Activated B cell treated with CpG ODN at 0.5 μM for 24 hours (primary cell): Measurements from ENCODE around the gene CLASP1. TPM values are rescaled to one million over a fixed set of nuclear protein-coding genes. Genes with fewer than 3 reads are reported as not detected.
"Not testable (repeated sequence)": the region's sequence is repeated elsewhere in the genome, so short reads cannot be mapped to it uniquely, and the experiment has no call there.

Source experiments
- ATAC-seq: fragments of 200-7000 bp; cut with Tn5 transposase; one replicate; pipeline ENCODE4 v1.10.0; 2021; ENCODE audit warnings: low read depth, mild to moderate bottlenecking, moderate library complexity
- CTCF ChIA-PET: fragments of 350-600 bp; sonication (Branson Sonifier 250); formaldehyde crosslinking; loops from one replicate; lab custom pipeline; 2021; ENCODE audit warnings: antibody characterized with exemption; lab: Charles Lee
- POLR2A ChIA-PET: fragments of 350-600 bp; sonication (Branson Sonifier 250); formaldehyde crosslinking; loops from one replicate; lab custom pipeline; 2021; ENCODE audit warnings: antibody characterized with exemption; lab: Charles Lee
- DNase-seq: peaks from one replicate; pipeline ENCODE4 v3.0.0; 2022
- H3K27ac Mint-ChIP-seq: one replicate; pipeline ENCODE4 v1.8.0; 2020; ENCODE audit warnings: mixed read lengths
- H3K27me3 Mint-ChIP-seq: one replicate; pipeline ENCODE4 v1.8.0; 2021; ENCODE audit warnings: mixed read lengths
- H3K36me3 Mint-ChIP-seq: one replicate; pipeline ENCODE4 v1.8.0; 2021; ENCODE audit warnings: low read depth, mixed read lengths
- H3K4me1 Mint-ChIP-seq: one replicate; pipeline ENCODE4 v1.8.0; 2021; ENCODE audit warnings: mixed read lengths
- H3K4me3 Mint-ChIP-seq: one replicate; pipeline ENCODE4 v1.8.0; 2020; ENCODE audit warnings: mild to moderate bottlenecking, mixed read lengths
- H3K9me3 Mint-ChIP-seq: one replicate; pipeline ENCODE4 v1.8.0; 2020; ENCODE audit warnings: mixed read lengths
- intact Hi-C: fragments of 100-400 bp; cut with micrococcal nuclease; formaldehyde crosslinking; loops from one replicate; pipeline ENCODE4 v1.15.1; 2024
- total RNA-seq: library from RNA; stranded (reverse); gene quantifications from 2 replicates; pipeline ENCODE4 v1.2.3, GENCODE V29; 2022
- TF ChIP-seq, protein P1 (sequence below): fragments of 200-600 bp; IDR thresholded peaks from one replicate; pipeline ENCODE4 v1.8.0; 2022; ENCODE audit warnings: antibody characterized with exemption, mild to moderate bottlenecking

The CLASP1 gene
- total RNA-seq, 1 donor from 2014 or later, result 65.0 TPM

DNA sequence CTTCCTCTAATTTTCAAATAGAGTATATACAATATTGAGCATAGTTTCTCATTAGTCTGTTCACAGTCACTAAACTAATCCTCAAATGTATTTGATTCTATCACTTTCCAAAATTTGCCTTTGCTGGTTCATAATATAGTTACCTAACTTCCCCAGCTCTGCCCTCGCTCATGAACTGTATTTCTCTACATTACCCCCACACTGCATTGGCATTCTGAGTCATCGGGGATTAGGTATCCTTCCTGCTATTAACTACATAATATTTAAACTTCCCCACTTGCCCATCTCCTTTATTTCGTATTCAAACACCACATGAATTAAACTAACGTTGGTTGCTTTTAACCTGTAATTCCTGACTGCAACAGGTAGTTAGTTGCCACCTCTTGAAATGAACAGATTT lies 14.8 kb upstream of the CLASP1 start:
- no peaks in the 10 kb centered on the region for H3K4me1 Mint-ChIP-seq
- no peak overlapping the region for H3K27ac Mint-ChIP-seq
- DNase-seq (no peak), ATAC-seq (no peak)
- ChIA-PET POLR2A (interaction anchor here (0.6 kb wide), 1 partner anchor 50 kb away, joined by 3 read pairs; no protein-coding TSS in a partner anchor), CTCF (no interaction called here)
- no peaks in the 10 kb centered on the region for H3K9me3 Mint-ChIP-seq
- H3K36me3 Mint-ChIP-seq, result peaks cover 2% of the 10 kb centered on the region
- H3K27me3 Mint-ChIP-seq, result no peaks in the 10 kb centered on the region
- TF ChIP-seq, protein P1, sequence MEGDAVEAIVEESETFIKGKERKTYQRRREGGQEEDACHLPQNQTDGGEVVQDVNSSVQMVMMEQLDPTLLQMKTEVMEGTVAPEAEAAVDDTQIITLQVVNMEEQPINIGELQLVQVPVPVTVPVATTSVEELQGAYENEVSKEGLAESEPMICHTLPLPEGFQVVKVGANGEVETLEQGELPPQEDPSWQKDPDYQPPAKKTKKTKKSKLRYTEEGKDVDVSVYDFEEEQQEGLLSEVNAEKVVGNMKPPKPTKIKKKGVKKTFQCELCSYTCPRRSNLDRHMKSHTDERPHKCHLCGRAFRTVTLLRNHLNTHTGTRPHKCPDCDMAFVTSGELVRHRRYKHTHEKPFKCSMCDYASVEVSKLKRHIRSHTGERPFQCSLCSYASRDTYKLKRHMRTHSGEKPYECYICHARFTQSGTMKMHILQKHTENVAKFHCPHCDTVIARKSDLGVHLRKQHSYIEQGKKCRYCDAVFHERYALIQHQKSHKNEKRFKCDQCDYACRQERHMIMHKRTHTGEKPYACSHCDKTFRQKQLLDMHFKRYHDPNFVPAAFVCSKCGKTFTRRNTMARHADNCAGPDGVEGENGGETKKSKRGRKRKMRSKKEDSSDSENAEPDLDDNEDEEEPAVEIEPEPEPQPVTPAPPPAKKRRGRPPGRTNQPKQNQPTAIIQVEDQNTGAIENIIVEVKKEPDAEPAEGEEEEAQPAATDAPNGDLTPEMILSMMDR, result no peak
- H3K4me3 Mint-ChIP-seq, result no peak overlapping the region
- intact Hi-C loops, result no loop called here

DNA sequence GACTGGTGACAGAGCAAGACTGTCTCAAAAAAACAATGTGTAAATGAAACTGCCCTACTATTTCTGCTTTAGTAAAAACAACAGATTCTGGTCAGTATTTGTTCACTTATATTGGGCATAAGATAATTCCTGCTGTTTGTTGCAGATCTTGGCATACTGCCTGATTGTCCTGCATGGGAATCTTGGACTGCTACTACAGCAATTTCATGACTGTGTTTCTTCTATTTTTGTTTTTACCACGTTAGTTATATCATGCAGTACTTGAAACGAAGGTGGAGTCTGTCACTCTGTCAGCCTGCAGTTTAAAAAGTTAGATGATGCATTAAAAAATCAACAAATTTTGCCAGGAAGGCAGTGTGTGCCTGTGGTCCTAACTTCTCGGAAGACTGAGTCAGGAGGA lies 14.2 kb upstream of the CLASP1 start:
- no peaks in the 10 kb centered on the region for H3K9me3 Mint-ChIP-seq
- no peak overlapping the region for H3K27ac Mint-ChIP-seq
- ChIA-PET POLR2A (no interaction called here), CTCF (no interaction called here)
- ATAC-seq (no peak), DNase-seq (no peak)
- TF ChIP-seq, protein P1, result no peak
- H3K4me1 Mint-ChIP-seq, result no peaks in the 10 kb centered on the region
- intact Hi-C loops, result no loop called here
- no peaks in the 10 kb centered on the region for H3K27me3 Mint-ChIP-seq
- H3K4me3 Mint-ChIP-seq, result no peak overlapping the region
- peaks cover 9% of the 10 kb centered on the region for H3K36me3 Mint-ChIP-seq

DNA sequence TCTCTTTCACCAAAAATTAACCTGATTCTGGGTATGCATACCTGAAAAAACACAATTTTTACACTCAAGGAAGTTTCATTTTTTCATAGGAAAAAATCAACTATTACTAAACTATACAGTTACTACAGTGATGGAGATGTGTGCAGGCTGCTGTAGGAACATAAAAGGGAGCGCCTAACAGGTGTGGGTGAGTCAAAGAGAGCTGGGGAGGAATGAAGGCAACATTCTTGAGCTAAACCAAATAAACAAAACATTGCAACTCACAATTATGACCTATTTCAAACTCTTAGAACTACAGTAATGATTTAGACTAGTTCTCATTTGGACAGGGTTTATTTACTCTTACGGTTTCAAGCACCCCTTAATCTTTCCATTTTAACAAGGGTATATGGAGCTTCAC lies 13.4 kb upstream of the CLASP1 start:
- TF ChIP-seq, protein P1, result no peak
- no peak for DNase-seq
- Mint-ChIP-seq H3K4me3 (no peak overlapping the region), H3K9me3 (no peaks in the 10 kb centered on the region), H3K27me3 (no peaks in the 10 kb centered on the region), H3K27ac (no peak overlapping the region), H3K4me1 (no peaks in the 10 kb centered on the region), H3K36me3 (peaks cover 9% of the 10 kb centered on the region)
- intact Hi-C loops, result no loop called here
- no peak for ATAC-seq
- POLR2A ChIA-PET, result interaction anchor here (1.0 kb wide), 1 partner anchor 132 kb away, joined by 3 read pairs; the partner anchor contains the start of gene RNU4ATAC
- CTCF ChIA-PET, result no interaction called here

DNA sequence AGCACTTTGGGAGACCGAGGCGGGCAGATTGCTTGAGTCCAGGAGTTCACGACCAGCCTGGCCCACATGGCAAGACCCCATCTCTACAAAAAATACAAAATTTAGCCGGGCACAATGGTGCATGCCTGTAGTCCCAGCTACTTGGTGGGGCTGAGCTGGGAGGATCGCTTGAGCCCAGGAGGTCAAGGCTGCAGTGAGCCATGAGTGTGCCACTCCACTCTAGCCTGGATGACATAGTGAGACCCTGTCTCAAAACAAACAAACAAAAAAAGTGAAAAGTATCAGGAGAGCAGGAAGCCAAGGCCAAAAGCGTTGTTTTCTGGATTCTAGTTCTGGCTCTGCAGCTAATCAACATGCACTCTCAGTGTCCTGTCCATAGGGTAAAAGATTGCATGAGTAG lies 10.7 kb upstream of the CLASP1 start:
- CTCF ChIA-PET, result no interaction called here

DNA sequence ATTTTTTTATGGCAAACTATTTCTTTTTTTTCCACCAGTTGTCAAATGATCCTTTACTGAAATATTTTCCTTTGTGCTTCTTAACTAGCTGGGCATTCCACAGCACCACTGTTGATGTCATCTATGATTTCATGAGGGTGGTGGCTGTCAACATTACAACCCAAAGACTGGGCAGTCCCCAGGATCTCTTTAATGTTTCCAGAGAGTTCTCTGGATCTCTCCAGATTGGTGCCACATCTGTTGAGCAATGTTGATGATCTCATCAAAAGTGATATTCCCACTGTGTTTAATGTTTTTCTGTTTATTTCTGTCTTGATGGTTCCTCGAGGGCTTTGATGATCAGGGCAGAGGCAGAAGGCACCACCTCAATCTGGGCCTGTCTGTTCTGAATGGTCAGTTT lies 9.1 kb upstream of the CLASP1 start:
- POLR2A ChIA-PET, result interaction anchor here (0.7 kb wide), 1 partner anchor 8 kb away, joined by 3 read pairs; no protein-coding TSS in a partner anchor
- H3K9me3 Mint-ChIP-seq, H3K36me3 Mint-ChIP-seq, H3K27ac Mint-ChIP-seq, intact Hi-C loops, H3K4me3 Mint-ChIP-seq, CTCF ChIA-PET, ATAC-seq, DNase-seq, H3K27me3 Mint-ChIP-seq, H3K4me1 Mint-ChIP-seq: not testable (repeated sequence)

More for the DNA sequence above, 10.7 kb upstream of the CLASP1 start:
- Mint-ChIP-seq H3K4me1 (no peaks in the 10 kb centered on the region), H3K36me3 (peaks cover 9% of the 10 kb centered on the region), H3K4me3 (no peak overlapping the region), H3K27ac (no peak overlapping the region), H3K9me3 (no peaks in the 10 kb centered on the region), H3K27me3 (no peaks in the 10 kb centered on the region)
- TF ChIP-seq, protein P1, result no peak
- POLR2A ChIA-PET, result interaction anchor here (0.9 kb wide), 1 partner anchor 10 kb away, joined by 3 read pairs; no protein-coding TSS in a partner anchor
- no peak for ATAC-seq
- no peak for DNase-seq
- intact Hi-C loops, result no loop called here

DNA sequence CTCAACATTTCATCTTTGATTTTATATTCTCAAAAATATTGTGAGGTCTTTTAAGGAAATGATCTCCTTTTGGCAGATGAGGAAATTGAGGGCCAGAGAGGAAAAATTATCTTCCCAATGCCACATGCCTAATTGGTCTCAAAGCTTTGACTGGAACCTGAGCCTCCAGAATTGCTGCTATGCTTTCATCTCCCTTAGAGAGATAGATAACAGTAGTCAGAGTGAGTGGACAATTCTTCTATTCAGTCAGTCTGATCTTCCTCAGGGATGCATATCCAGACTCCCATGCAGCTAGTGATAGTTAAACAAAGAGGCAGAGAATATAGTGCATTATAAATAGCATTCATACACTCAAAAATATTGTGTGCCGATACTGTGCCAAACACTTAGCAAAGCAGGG lies 3.8 kb upstream of the CLASP1 start:
- Mint-ChIP-seq H3K27ac (no peak overlapping the region), H3K36me3 (peaks cover 14% of the 10 kb centered on the region), H3K27me3 (no peaks in the 10 kb centered on the region), H3K4me1 (peaks cover 33% of the 10 kb centered on the region), H3K4me3 (no peak overlapping the region), H3K9me3 (no peaks in the 10 kb centered on the region)
- CTCF ChIA-PET, result no interaction called here
- POLR2A ChIA-PET, result no interaction called here
- TF ChIP-seq, protein P1, result no peak
- intact Hi-C loops, result loop anchor here (5.0 kb wide), 1 partner anchor 1976 kb away; the partner anchor contains the start of gene TMEM177
- no peak for DNase-seq
- no peak for ATAC-seq
